A172 (cell line): ENCODE results near the gene PLD5. TPM values are rescaled to one million over a fixed set of nuclear protein-coding genes. Genes with fewer than 3 reads are reported as not detected.

Experiments
- DNase-seq: peaks from one replicate; pipeline ENCODE4 v3.0.0-alpha.2; 2015; ENCODE audit warnings: low spot score
- total RNA-seq: library from RNA; depleted of rRNA; stranded (reverse); fragments of >200 nt; shearing (Covaris generic); gene quantifications from 2 replicates; pipeline ENCODE4 v1.2.3, GENCODE V29; 2014; rRNA removed

The PLD5 gene
- total RNA-seq, result not detected in 2 replicates

- no peak for DNase-seq
These were observed at the start of gene PLD5 for GRCh38 chr1:242524571-242525359. Gene PLD5 (minus strand): TSS chr1:242524697.

DNA sequence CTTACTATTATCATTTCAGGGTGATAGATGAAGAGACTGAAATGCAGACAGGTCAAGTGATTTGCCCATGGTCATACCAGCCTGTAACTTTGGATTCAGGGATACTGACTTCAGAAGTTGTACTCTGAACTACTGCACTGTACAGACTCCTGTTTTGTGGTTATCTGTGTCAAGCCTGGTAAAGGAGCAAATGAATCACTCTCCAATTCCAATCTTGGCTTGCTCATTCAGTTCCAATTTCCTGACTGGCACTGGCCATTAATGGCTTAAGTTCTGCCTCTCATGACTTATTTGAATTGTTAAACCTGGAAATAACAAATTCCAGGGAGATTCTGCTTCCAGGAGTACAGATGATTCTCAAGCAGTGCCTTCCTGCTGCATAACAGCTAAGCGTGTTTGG is 45.4 kb upstream of the PLD5 start:
- DNase-seq, result no peak

GRCh38 chr1:242568666-242569065 is 44.2 kb upstream of the PLD5 start:
- no peak for DNase-seq

GRCh38 chr1:242567596-242567995 is 43.1 kb upstream of the PLD5 start:
- no peak for DNase-seq

DNA sequence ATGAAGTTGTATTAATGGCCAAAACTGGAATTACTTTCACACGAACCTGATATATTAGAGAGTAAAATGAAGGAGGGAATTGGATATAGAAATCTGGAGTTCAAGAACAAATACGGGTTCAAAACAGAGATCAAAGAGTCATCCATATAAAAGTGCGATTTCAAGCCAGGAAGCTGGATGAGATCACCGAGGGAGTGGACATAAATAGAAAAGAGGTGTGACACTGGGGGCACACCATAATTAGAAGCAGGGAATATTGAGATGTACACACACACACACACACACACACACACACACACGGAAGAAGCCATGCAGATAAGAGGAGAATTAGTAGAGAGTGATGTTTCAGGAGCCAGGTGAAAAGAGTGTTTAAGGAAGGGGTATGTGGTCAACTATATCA is 32.3 kb upstream of the PLD5 start:
- no peak for DNase-seq

GRCh38 chr1:242556276-242556675 is 31.8 kb upstream of the PLD5 start:
- DNase-seq, result no peak

- no peak for DNase-seq
These were observed 30.1 kb upstream of the PLD5 start for GRCh38 chr1:242554577-242554976.

GRCh38 chr1:242546849-242547729 is 22.6 kb upstream of the PLD5 start:
- DNase-seq, result peak; percentile 4

DNA sequence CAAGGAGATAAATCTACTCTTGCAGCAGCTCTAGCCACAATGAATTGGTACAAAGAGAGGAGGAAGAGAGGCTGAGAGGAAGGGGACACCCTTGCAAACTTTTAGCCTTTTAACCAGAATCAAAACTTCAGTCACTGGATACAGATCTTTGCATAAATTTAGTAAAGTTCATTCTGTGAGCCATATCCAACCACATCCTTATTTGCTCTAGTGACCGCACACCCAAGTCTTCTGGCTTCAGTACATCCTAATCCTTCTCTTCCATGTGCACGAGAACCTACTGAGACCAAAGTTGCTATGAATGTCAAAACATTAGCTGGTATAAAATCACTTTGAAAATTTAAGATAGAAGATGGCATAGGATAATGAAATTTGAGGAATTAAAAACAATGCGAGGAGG is 21.9 kb upstream of the PLD5 start:
- no peak for DNase-seq

- DNase-seq, result no peak
These were observed 19.6 kb upstream of the PLD5 start for GRCh38 chr1:242544071-242544470.

DNA sequence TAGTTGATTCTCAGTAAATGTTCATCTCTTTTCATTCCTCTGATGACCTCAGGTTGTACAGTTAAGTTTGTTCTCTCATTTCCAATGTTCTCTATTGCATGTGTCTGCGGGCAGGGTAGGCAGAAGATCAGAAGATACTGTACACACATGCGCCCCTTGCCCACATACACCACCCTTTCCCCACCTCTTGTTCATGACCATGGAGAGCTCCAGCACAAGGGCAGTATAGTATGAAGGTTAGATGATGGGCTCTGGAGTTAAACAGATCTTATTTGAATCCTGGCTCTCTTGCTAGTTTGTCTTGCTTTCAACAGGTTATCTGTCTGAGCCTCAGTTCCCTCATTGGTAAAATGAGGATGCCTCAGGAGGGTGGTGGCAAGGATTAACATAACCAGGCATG is 17.8 kb upstream of the PLD5 start:
- DNase-seq, result no peak

DNA sequence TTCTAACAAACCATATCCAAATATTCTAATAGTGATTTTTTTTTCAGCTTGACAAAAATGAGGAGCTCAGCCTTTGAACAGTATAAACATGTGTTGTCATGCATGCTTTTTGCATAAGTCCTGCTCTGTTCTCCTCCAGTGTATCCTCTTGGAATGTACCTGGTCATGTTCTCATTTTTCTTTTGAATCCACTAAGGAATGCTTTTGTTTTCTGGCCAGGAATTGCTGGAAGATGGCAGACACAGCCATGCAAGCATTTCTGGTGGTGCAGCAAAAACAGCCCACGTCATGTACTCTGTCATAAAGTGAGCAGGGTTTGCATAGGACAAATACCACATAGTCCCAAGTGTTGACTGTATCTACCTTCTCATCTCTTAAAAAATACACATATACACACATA is 11.5 kb upstream of the PLD5 start:
- DNase-seq, result no peak

- DNase-seq, result no peak
These were observed 10.3 kb upstream of the PLD5 start for GRCh38 chr1:242534753-242535152.

GRCh38 chr1:242530761-242531160 is 6.3 kb upstream of the PLD5 start:
- no peak for DNase-seq

- no peak for DNase-seq
These were observed 1.3 kb upstream of the PLD5 start for GRCh38 chr1:242525769-242526168.

DNA sequence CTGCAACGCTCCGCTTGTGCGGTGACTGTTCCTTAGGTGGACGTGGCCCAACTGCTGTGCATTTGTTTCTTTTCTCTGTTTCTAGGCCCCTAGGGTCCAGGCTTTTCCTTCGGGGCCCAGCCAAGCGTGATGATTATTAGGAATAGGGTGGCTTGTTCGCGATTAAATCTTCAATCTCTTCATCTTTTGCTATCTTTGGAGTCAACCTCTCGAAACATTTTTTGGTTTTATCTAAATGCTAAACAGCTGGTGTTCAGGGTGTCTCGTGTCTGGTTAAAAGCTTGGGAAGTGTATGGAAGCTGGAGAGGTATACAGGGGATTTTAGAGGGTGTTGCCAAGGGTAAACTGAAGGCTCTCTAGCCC is 844 bp upstream of the PLD5 start:
- DNase-seq, result no peak

- no peak for DNase-seq
These were observed 552 bp downstream of the PLD5 start for GRCh38 chr1:242523719-242524570.

GRCh38 chr1:242522996-242523718 is 1.3 kb downstream of the PLD5 start:
- DNase-seq, result no peak

DNA sequence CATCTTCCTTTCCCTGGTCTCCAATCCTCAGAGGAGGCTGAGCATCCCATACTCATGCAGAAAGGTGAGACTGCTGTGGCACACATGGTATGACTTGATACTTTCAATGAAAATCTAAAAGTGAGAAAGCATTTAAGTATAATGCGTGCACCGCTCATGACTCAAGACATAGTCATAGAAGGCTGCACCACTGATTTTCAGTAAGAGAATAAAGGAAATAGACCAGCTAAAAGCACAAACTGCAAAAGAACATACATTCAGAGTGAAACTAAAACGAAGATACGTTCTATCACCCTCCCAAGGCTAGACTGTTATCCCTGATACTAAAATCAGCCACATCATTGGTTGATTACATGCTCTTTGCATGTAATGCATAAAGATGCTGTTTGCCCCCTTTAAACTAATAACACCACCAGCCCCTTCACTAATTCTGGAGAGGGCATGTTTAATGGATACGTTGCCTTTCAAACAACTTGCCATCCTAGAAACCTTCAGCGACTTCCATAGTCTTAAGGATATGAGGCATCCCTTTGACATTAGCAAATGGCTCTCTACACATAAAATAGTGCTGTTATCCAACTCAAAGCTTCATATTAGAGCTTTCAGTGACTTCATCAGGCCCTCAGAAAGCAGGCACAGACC is 2.1 kb downstream of the PLD5 start:
- no peak for DNase-seq

DNA sequence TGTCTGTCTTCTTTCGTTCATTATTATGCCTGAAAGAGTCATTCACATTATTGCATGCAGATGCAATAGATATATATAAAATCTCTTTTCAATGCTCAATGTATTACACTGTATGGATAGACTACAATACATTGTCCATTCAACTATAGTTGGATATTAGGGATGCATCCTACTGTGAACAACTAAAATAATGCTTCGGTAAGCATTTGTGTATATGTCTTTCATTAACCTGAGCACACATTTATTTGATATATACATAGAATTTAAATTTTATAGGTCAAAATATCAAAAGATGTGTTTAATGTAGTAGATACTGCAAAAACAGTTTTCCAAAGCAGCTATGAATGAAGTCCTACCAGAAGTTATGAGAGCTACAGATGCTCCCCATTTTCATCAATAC is 8.9 kb downstream of the PLD5 start:
- DNase-seq, result no peak

- DNase-seq, result no peak
These were observed 17.8 kb downstream of the PLD5 start for GRCh38 chr1:242506724-242507123.
